IMR-90 (cell line): ENCODE results near the gene ST3GAL3. TPM values are rescaled to one million over a fixed set of nuclear protein-coding genes. Genes with fewer than 3 reads are reported as not detected.

ENCODE experiments used
- ATAC-seq: fragments of 200-7000 bp; cut with Tn5 transposase; 2 replicates; pipeline ENCODE4 v1.9.1; 2020; ENCODE audit warnings: low read depth, mild to moderate bottlenecking, moderate library complexity
- BruUV-seq: library from RNA; stranded (reverse); fragments of 400-500 nt; replicated peaks from 2 replicates; lab custom pipeline; 2021; lab: Mats Ljungman, UMichigan
- CTCF ChIA-PET: fragments of 300-600 bp; formaldehyde crosslinking; extraction: SDS; loops from one replicate; lab custom pipeline; 2021; ENCODE audit warnings: antibody characterized with exemption; lab: Yijun Ruan, JAX
- POLR2A ChIA-PET: fragments of 300-600 bp; sonication (Branson Sonifier 250); formaldehyde crosslinking; loops from one replicate; lab custom pipeline; 2022; ENCODE audit warnings: antibody characterized with exemption; ENCODE audit not compliant: unreplicated experiment; lab: Charles Lee
- DNase-seq: peaks from one replicate; pipeline ENCODE4 v3.0.0; 2013
- H2AFZ ChIP-seq: replicated peaks from 2 replicates; pipeline ENCODE3; 2013; ENCODE audit warnings: low read length, mild to moderate bottlenecking; ENCODE audit not compliant: poor library complexity
- H2AK5ac ChIP-seq: 2 replicates; pipeline ENCODE4 v1.6.1; 2013; ENCODE audit warnings: low read depth, low read length, inconsistent platforms
- H2AK9ac ChIP-seq: replicated peaks from 2 replicates; pipeline ENCODE3; 2013; ENCODE audit warnings: mild to moderate bottlenecking, low read depth, low read length, moderate library complexity; ENCODE audit not compliant: poor library complexity
- H2BK120ac ChIP-seq: 2 replicates; pipeline ENCODE4 v1.6.1; 2013; ENCODE audit warnings: low read depth, low read length, inconsistent platforms
- H2BK15ac ChIP-seq: 3 replicates; pipeline ENCODE4 v1.6.1; 2013; ENCODE audit warnings: low read depth, low read length, inconsistent platforms
- H2BK20ac ChIP-seq: 2 replicates; pipeline ENCODE4 v1.6.1; 2013; ENCODE audit warnings: low read depth, mild to moderate bottlenecking, inconsistent platforms, low read length, moderate library complexity
- H2BK5ac ChIP-seq: 2 replicates; pipeline ENCODE4 v1.6.1; 2013; ENCODE audit warnings: mild to moderate bottlenecking, low read depth, low read length, inconsistent platforms; ENCODE audit not compliant: poor library complexity, severe bottlenecking
- H3K14ac ChIP-seq: replicated peaks from 2 replicates; pipeline ENCODE4 v1.6.1; 2013; ENCODE audit warnings: low read depth, low read length, inconsistent platforms
- H3K18ac ChIP-seq: 2 replicates; pipeline ENCODE4 v1.6.1; 2013; ENCODE audit warnings: low read depth, low read length, control low read depth
- H3K23ac ChIP-seq: 2 replicates; pipeline ENCODE4 v1.6.1; 2013; ENCODE audit warnings: low read depth, low read length, inconsistent platforms
- H3K27ac ChIP-seq: 2 replicates; pipeline ENCODE4 v1.5.1; 2013; ENCODE audit warnings: mild to moderate bottlenecking, control low read depth, low read length; ENCODE audit not compliant: insufficient read depth
- H3K27me3 ChIP-seq: 2 replicates; pipeline ENCODE4 v1.6.1; 2013; ENCODE audit warnings: low read length; ENCODE audit not compliant: control insufficient read depth, insufficient read depth
- H3K36me3 ChIP-seq: 2 replicates; pipeline ENCODE4 v1.6.1; 2013; ENCODE audit warnings: low read length, mixed read lengths; ENCODE audit not compliant: control insufficient read depth, insufficient read depth
- H3K4ac ChIP-seq: 2 replicates; pipeline ENCODE4 v1.6.1; 2013; ENCODE audit warnings: low read depth, low read length, inconsistent platforms
- H3K4me1 ChIP-seq: 2 replicates; pipeline ENCODE4 v1.6.1; 2013; ENCODE audit warnings: low read length, mixed read lengths; ENCODE audit not compliant: control insufficient read depth, insufficient read depth
- H3K4me2 ChIP-seq: 2 replicates; pipeline ENCODE4 v1.6.1; 2013; ENCODE audit warnings: low read depth, mild to moderate bottlenecking, control low read depth, low read length, moderate library complexity
- H3K4me3 ChIP-seq: 2 replicates; pipeline ENCODE4 v1.5.1; 2013; ENCODE audit warnings: low read depth, mild to moderate bottlenecking, control low read depth, low read length, moderate library complexity; ENCODE audit not compliant: insufficient read depth
- H3K56ac ChIP-seq: 2 replicates; pipeline ENCODE4 v1.6.1; 2013; ENCODE audit warnings: low read length, inconsistent platforms; ENCODE audit not compliant: insufficient read depth; ENCODE audit errors: extremely low read depth
- H3K79me1 ChIP-seq, 2 experiments: 2 replicates each; pipeline ENCODE4 v1.6.1; 2013; ENCODE audit warnings: low read length in 2 of 2, inconsistent platforms in 1 of 2, low read depth in 1 of 2
- H3K9ac ChIP-seq: 2 replicates; pipeline ENCODE4 v1.6.1; 2013; ENCODE audit warnings: low read depth, low read length, control low read depth
- H3K9me1 ChIP-seq: 2 replicates; pipeline ENCODE4 v1.6.1; 2013; ENCODE audit warnings: low read length, inconsistent platforms; ENCODE audit not compliant: insufficient read depth
- H3K9me3 ChIP-seq: 2 replicates; pipeline ENCODE4 v1.6.1; 2013; ENCODE audit warnings: low read length; ENCODE audit not compliant: control insufficient read depth, insufficient read depth
- H4K20me1 ChIP-seq: 2 replicates; pipeline ENCODE4 v1.6.1; 2013; ENCODE audit warnings: low read length, inconsistent platforms; ENCODE audit not compliant: insufficient read depth
- H4K5ac ChIP-seq: 2 replicates; pipeline ENCODE4 v1.6.1; 2013; ENCODE audit warnings: mild to moderate bottlenecking, low read depth, low read length, control low read depth
- H4K8ac ChIP-seq, 2 experiments: 2 replicates each; pipeline ENCODE4 v1.6.1; 2013; ENCODE audit warnings: low read depth in 2 of 2, low read length in 2 of 2, control low read depth in 1 of 2, inconsistent platforms in 1 of 2
- H4K91ac ChIP-seq: 2 replicates; pipeline ENCODE4 v1.6.1; 2013; ENCODE audit warnings: low read depth, low read length, inconsistent platforms; ENCODE audit not compliant: insufficient read depth
- CEBPB ChIP-seq: IDR thresholded peaks from 2 replicates; pipeline ENCODE4 v1.6.1; 2012; ENCODE audit warnings: low read depth, low read length, improper control_type of control experiment
- CHD1 ChIP-seq: IDR thresholded peaks from 2 replicates; pipeline ENCODE4 v1.6.1; 2012; ENCODE audit warnings: low read depth, low read length, improper control_type of control experiment
- FOS ChIP-seq: fragments of 150-350 bp; IDR thresholded peaks from 2 replicates; pipeline ENCODE4 v1.6.1; 2016; ENCODE audit warnings: low read depth, low read length
- RFX5 ChIP-seq: IDR thresholded peaks from 2 replicates; pipeline ENCODE4 v1.8.0; 2012; ENCODE audit warnings: low read depth, mild to moderate bottlenecking, low read length, moderate library complexity
- dilution Hi-C: fragments of 300-500 bp; cut with HindIII; formaldehyde crosslinking; loops from one replicate; pipeline ENCODE4 v1.14.3; 2018; ENCODE audit warnings: low sequenced_read_pairs; ENCODE audit not compliant: unreplicated experiment
- in situ Hi-C: fragments of 300-500 bp; cut with MboI; formaldehyde crosslinking; loops from 3 replicates; pipeline ENCODE4 v1.14.3; 2019; ENCODE audit warnings: low sequenced_read_pairs, inconsistent platforms, mixed read lengths
- intact Hi-C: fragments of 100-400 bp; cut with micrococcal nuclease; formaldehyde crosslinking; loops from 2 replicates; pipeline ENCODE4 v1.10.0; 2022
- polyA plus RNA-seq, 3 experiments: library from polyadenylated mRNA; depleted of rRNA; stranded (reverse); fragments of >200 nt; gene quantifications; 2 replicates each; pipeline ENCODE4 v1.2.3, GENCODE V29; 2012; ENCODE audit warnings: low replicate concordance in 1 of 3
- total RNA-seq: library from RNA; depleted of rRNA; stranded (reverse); fragments of >200 nt; gene quantifications from 2 replicates; pipeline ENCODE4 v1.2.3, GENCODE V29; 2012

Gene ST3GAL3
- total and polyA plus RNA-seq, 2 of the 4 experiments (the other 2 are of a cell fraction), result 12.0 to 14.8 TPM

GRCh38 chr1:43873851-43874250 lies 166.5 kb downstream of the ST3GAL3 start:
- Histone ChIP-seq H3K27me3 (no peaks in the 10 kb centered on the region), H2AK5ac (no peak overlapping the region), H3K14ac (no peak overlapping the region), H4K5ac (no peak overlapping the region), H2AK9ac (no peak overlapping the region), H3K18ac (no peak overlapping the region), H3K4me2 (no peak overlapping the region), H3K9me1 (peaks cover 26% of the 10 kb centered on the region), H3K79me1 (peaks cover 6 to 20% of the 10 kb centered on the region in 2 experiments; a peak in 2 of 4 replicates), H4K20me1 (peaks cover 15% of the 10 kb centered on the region; the same call in 1 of the 2 replicates), H4K8ac (no peak overlapping the region), H2BK120ac (no peak overlapping the region), H2BK15ac (no peak overlapping the region), H2BK20ac (no peak overlapping the region), H4K91ac (no peak overlapping the region), H2AFZ (no peak overlapping the region), H3K9ac (no peak overlapping the region), H3K4me1 (peaks cover 1% of the 10 kb centered on the region), H3K4ac (no peak overlapping the region), H3K9me3 (no peaks in the 10 kb centered on the region), H3K36me3 (no peaks in the 10 kb centered on the region), H3K23ac (no peak overlapping the region), H3K27ac (no peak overlapping the region), H3K4me3 (no peak overlapping the region), H2BK5ac (no peak overlapping the region), H3K56ac (no peak overlapping the region)
- no peak for DNase-seq
- CTCF ChIA-PET, result no interaction called here
- ATAC-seq, result no peak
- in situ Hi-C loops, result no loop called here
- BruUV-seq, result no TSS peak
- dilution Hi-C loops, result no loop called here
- POLR2A ChIA-PET, result no interaction called here
- TF ChIP-seq CHD1, result no peak
- TF ChIP-seq RFX5, result no peak
- no peak for TF ChIP-seq FOS
- no peak for TF ChIP-seq CEBPB
- intact Hi-C loops, result no loop called here
